Smooth muscle cell (in vitro differentiated cells): ENCODE data around the gene SPESP1. TPM values are rescaled to one million over a fixed set of nuclear protein-coding genes. Genes with fewer than 3 reads are reported as not detected.
A peak's percentile ranks its signal among the peaks of the same experiment; 100 is the strongest.

Experiments used
- DNase-seq: peaks from one replicate; lab custom pipeline; 2025; ENCODE audit not compliant: unreplicated experiment; lab: John Stamatoyannopoulos, UW
- H2AFZ ChIP-seq: fragments of 200-600 bp; sonication (generic); 2 replicates; pipeline ENCODE4 v1.6.0; 2016; ENCODE audit warnings: antibody characterized with exemption, low read depth, mild to moderate bottlenecking
- H3F3A ChIP-seq: fragments of 200-600 bp; sonication (generic); 2 replicates; pipeline ENCODE4 v1.6.0; 2017; ENCODE audit warnings: antibody characterized with exemption, low read depth
- H3K27ac ChIP-seq: fragments of 200-600 bp; sonication (generic); 2 replicates; pipeline ENCODE4 v1.5.1; 2016; ENCODE audit warnings: low read depth, mild to moderate bottlenecking
- H3K27me3 ChIP-seq: fragments of 200-600 bp; sonication (generic); 2 replicates; pipeline ENCODE4 v1.6.1; 2016; ENCODE audit warnings: low read depth, mild to moderate bottlenecking
- H3K36me3 ChIP-seq: fragments of 200-600 bp; sonication (generic); 2 replicates; pipeline ENCODE4 v1.5.1; 2016; ENCODE audit warnings: low read depth
- H3K4me1 ChIP-seq: fragments of 200-600 bp; sonication (generic); 2 replicates; pipeline ENCODE4 v1.5.1; 2016; ENCODE audit warnings: low read depth
- H3K4me2 ChIP-seq: fragments of 200-600 bp; sonication (generic); 2 replicates; pipeline ENCODE4 v1.6.0; 2016; ENCODE audit warnings: mild to moderate bottlenecking
- H3K4me3 ChIP-seq: fragments of 200-600 bp; sonication (generic); 2 replicates; pipeline ENCODE4 v1.5.1; 2016; ENCODE audit warnings: mild to moderate bottlenecking
- H3K79me2 ChIP-seq: fragments of 200-600 bp; sonication (generic); 2 replicates; pipeline ENCODE4 v1.6.0; 2016; ENCODE audit warnings: low read depth, mild to moderate bottlenecking
- H3K9ac ChIP-seq: fragments of 200-600 bp; sonication (generic); 2 replicates; pipeline ENCODE4 v1.6.0; 2016; ENCODE audit warnings: low read depth
- H3K9me3 ChIP-seq: fragments of 200-600 bp; sonication (generic); replicated peaks from 2 replicates; pipeline ENCODE4 v1.5.1; 2016; ENCODE audit warnings: low read depth
- H4K20me1 ChIP-seq: fragments of 200-600 bp; sonication (generic); 2 replicates; pipeline ENCODE4 v1.6.0; 2016; ENCODE audit warnings: low read depth
- WGBS: methylation state at CpG from one replicate; pipeline ENCODE4 v1.1.7; 2016; ENCODE audit warnings: low lambda C conversion rate; 5-methylcytosine and 5-hydroxymethylcytosine counted together
- polyA plus RNA-seq: library from polyadenylated mRNA; unstranded; fragments of >200 nt; fragmentation: Nextera tagmentation; extraction: Ambion mirVana; gene quantifications from 2 replicates; pipeline ENCODE4 v1.2.1, GENCODE V29; 2016
- total RNA-seq: library from RNA; depleted of rRNA; stranded (reverse); fragments of >200 nt; gene quantifications from 2 replicates; pipeline ENCODE4 v1.2.3, GENCODE V29; 2014
- TF ChIP-seq, protein P1 (sequence below): fragments of 200-600 bp; sonication (generic); IDR thresholded peaks from 2 replicates; pipeline ENCODE4 v1.5.1; 2017; ENCODE audit warnings: borderline replicate concordance, mild to moderate bottlenecking, antibody characterized with exemption; ENCODE audit not compliant: insufficient read depth, poor library complexity, severe bottlenecking

The SPESP1 gene
- total and polyA plus RNA-seq, 2 experiments from 2014 or later: not detected

DNA sequence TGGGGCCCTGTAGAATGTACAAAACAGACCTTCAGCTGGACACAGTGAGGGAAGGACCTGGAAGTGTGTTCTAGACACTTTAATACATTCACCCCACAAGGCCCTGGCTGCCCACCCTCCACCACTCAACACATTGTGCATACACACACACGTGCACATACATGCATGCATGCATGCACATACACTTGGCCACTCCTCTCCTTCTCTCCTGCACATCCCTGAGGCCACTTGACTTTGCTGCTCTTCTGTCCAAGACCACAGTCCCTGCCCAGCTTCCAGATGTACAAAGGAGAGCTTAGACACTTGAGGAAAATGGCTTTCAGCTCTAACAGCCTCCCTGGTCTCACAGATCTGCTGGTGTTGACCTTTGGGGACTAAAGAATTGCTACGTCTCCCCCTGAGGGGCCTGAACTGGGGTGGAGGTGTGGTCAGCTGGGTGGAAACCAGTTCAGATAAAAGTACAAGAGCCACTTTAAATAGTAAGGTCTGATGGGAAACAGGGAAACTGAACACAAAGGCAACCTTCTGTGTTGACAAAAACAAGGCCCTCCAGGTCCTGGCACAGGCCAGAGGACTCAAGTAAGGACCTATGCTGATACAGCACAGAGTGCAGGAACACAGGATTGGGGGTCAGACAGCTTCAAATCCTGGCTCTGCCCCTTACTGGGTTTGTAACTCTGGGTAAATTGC, 59.4 kb downstream of the SPESP1 start:
- Histone ChIP-seq H3K4me2 (no peak overlapping the region), H3K4me3 (no peak overlapping the region), H3F3A (peaks cover 22% of the 10 kb centered on the region), H3K9me3 (no peaks in the 10 kb centered on the region), H2AFZ (no peak overlapping the region), H4K20me1 (no peaks in the 10 kb centered on the region), H3K9ac (no peak overlapping the region), H3K27ac (no peak overlapping the region), H3K36me3 (no peaks in the 10 kb centered on the region), H3K27me3 (no peaks in the 10 kb centered on the region), H3K4me1 (no peaks in the 10 kb centered on the region), H3K79me2 (no peaks in the 10 kb centered on the region)
- WGBS: 84% methylated on average over 2 of the region's 2 CpGs
- TF ChIP-seq, protein P1, sequence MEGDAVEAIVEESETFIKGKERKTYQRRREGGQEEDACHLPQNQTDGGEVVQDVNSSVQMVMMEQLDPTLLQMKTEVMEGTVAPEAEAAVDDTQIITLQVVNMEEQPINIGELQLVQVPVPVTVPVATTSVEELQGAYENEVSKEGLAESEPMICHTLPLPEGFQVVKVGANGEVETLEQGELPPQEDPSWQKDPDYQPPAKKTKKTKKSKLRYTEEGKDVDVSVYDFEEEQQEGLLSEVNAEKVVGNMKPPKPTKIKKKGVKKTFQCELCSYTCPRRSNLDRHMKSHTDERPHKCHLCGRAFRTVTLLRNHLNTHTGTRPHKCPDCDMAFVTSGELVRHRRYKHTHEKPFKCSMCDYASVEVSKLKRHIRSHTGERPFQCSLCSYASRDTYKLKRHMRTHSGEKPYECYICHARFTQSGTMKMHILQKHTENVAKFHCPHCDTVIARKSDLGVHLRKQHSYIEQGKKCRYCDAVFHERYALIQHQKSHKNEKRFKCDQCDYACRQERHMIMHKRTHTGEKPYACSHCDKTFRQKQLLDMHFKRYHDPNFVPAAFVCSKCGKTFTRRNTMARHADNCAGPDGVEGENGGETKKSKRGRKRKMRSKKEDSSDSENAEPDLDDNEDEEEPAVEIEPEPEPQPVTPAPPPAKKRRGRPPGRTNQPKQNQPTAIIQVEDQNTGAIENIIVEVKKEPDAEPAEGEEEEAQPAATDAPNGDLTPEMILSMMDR: no peak
- DNase-seq: no peak

DNA sequence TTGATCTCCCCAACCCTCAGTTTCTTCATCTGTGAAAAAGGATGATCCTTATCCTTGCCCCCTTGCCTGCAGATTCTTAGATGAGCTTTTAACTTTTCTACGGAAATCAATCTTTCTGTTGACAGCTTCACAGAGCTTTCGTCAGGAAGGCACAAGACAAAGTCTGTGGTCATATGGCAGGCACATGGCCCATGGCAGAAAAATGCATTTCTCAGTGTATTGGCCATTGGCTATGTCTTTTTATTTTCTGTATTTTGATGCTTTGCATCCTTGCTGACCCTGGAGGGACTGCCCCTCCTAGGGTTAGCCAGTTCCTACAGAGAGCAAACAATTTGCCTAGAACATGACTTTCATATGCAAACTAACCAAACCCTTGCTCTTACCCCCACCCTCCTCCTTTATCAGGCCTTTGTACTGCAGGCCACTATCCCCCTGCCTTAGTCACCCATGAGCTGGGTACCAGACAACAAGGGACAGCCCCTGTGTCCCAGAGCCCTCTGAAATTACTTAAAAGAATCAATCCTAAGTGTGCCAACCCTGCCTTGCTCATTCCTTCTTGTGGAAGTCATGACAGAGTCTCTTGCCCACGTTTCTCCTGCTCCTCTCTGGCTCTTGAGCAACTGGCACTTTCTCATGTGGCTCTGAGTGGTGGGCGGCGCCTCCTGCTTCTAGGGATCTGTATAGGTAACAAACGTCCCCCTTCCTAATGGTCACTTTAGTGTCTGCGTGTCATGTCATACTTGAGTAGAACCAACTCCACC, 60.1 kb downstream of the SPESP1 start:
- DNase-seq: no peak
- H3K4me3 ChIP-seq: no peak overlapping the region
- H3K9me3 ChIP-seq: no peaks in the 10 kb centered on the region
- H3K27me3 ChIP-seq: no peaks in the 10 kb centered on the region
- H4K20me1 ChIP-seq: no peaks in the 10 kb centered on the region
- peaks cover 22% of the 10 kb centered on the region for H3F3A ChIP-seq
- no peak overlapping the region for H2AFZ ChIP-seq
- no peaks in the 10 kb centered on the region for H3K79me2 ChIP-seq
- H3K4me1 ChIP-seq: no peaks in the 10 kb centered on the region
- no peak overlapping the region for H3K9ac ChIP-seq
- WGBS: 63% methylated on average over 7 of the region's 7 CpGs
- H3K36me3 ChIP-seq: no peaks in the 10 kb centered on the region
- peak overlapping the region; percentile 28 for H3K4me2 ChIP-seq
- TF ChIP-seq, protein P1: no peak
- H3K27ac ChIP-seq: no peak overlapping the region

DNA sequence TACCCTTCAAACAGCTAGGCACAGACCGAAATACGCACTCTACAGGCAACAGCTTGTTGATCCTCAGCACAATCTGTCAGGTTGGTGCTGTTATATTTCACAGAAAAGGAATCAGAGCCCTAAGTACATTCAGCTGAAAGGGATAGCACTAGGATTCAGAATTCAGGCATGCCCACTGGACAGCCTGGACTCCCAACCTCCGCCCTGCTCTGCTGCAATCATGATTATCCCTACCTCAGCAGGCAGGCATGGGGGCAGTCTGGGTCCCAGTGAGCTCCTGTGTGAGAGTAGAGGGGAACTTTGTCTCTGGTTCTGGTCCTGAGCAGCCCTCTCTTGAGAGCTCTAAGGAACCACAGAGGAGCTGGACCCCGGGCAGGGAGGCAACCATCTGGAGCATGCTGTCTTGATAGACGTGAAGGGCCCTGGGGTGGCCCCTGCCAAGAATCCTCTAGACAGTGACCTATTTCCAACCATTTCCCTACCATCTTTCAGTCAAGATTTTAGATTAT, 60.7 kb downstream of the SPESP1 start:
- TF ChIP-seq, protein P1: no peak
- Histone ChIP-seq H3K4me2 (peak overlapping the region; percentile 28), H2AFZ (no peak overlapping the region), H4K20me1 (no peaks in the 10 kb centered on the region), H3K9me3 (no peaks in the 10 kb centered on the region), H3K27ac (no peak overlapping the region), H3K36me3 (no peaks in the 10 kb centered on the region), H3K27me3 (no peaks in the 10 kb centered on the region), H3K9ac (no peak overlapping the region), H3K4me3 (no peak overlapping the region), H3K4me1 (no peaks in the 10 kb centered on the region), H3F3A (peaks cover 22% of the 10 kb centered on the region), H3K79me2 (no peaks in the 10 kb centered on the region)
- DNase-seq: no peak
- whole genome bisulfite sequencing: 51% methylated on average over 5 of the region's 5 CpGs
